ENCODE results near the gene REEP1.

REEP1 gene

DNA sequence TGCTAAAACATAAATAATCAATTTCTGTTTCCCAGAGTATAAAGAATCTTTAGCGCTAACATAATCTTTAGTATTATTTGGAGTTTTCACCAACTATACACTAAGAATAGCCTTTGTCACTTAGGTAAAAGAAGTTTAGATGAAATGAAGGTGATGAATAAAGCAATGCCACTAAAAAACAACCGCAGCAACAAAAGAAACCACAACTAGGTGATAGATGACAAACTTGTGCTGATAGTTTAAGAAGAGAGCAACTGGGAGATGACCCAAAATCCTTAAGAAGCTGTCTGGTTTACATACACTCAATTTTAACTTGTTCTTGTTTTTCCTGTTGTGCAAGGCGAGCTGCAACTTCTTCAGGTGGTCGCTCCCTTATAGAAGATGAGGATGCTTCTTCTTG lies 167.0 kb downstream of the REEP1 start:
- TF ChIP-seq, protein P1, sequence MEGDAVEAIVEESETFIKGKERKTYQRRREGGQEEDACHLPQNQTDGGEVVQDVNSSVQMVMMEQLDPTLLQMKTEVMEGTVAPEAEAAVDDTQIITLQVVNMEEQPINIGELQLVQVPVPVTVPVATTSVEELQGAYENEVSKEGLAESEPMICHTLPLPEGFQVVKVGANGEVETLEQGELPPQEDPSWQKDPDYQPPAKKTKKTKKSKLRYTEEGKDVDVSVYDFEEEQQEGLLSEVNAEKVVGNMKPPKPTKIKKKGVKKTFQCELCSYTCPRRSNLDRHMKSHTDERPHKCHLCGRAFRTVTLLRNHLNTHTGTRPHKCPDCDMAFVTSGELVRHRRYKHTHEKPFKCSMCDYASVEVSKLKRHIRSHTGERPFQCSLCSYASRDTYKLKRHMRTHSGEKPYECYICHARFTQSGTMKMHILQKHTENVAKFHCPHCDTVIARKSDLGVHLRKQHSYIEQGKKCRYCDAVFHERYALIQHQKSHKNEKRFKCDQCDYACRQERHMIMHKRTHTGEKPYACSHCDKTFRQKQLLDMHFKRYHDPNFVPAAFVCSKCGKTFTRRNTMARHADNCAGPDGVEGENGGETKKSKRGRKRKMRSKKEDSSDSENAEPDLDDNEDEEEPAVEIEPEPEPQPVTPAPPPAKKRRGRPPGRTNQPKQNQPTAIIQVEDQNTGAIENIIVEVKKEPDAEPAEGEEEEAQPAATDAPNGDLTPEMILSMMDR (IDR thresholded peaks at IDR 0.05; ENCODE audit: borderline replicate concordance, control extremely low read depth, extremely low read depth, insufficient read depth, missing control alignments) = no peak
- DNase-seq (ENCODE audit: low spot score) = no peak
- in situ Hi-C loops (cut with MboI; ENCODE audit: low sequenced_read_pairs, unreplicated experiment) = no loop called here

Data from GM13976 (cell line).